Mucosa of stomach (tissue), 1 donor: ENCODE results near the gene CAMTA1.
"Not testable (repeated sequence)": the region's sequence is repeated elsewhere in the genome, so short reads cannot be mapped to it uniquely, and the experiment has no call there.

Experiments
- H3K27me3 ChIP-seq: one replicate; pipeline ENCODE4 v1.7.0; 2013; ENCODE audit warnings: mild to moderate bottlenecking, low read length; ENCODE audit not compliant: control insufficient read depth, insufficient read depth
- H3K36me3 ChIP-seq: one replicate; pipeline ENCODE4 v1.7.0; 2013; ENCODE audit warnings: low read length; ENCODE audit not compliant: control insufficient read depth, insufficient read depth
- H3K4me1 ChIP-seq: one replicate; pipeline ENCODE4 v1.7.0; 2013; ENCODE audit warnings: mild to moderate bottlenecking, low read length; ENCODE audit not compliant: control insufficient read depth, insufficient read depth
- H3K4me3 ChIP-seq: one replicate; pipeline ENCODE4 v1.7.0; 2013; ENCODE audit warnings: low read length
- H3K9ac ChIP-seq: one replicate; pipeline ENCODE4 v1.7.0; 2013; ENCODE audit warnings: mild to moderate bottlenecking, low read length, moderate library complexity
- H3K9me3 ChIP-seq: one replicate; pipeline ENCODE4 v1.7.0; 2013; ENCODE audit warnings: mild to moderate bottlenecking, low read length, moderate library complexity; ENCODE audit not compliant: control insufficient read depth
- donor health status: Pancreatic carcinoma.

The CAMTA1 gene

DNA sequence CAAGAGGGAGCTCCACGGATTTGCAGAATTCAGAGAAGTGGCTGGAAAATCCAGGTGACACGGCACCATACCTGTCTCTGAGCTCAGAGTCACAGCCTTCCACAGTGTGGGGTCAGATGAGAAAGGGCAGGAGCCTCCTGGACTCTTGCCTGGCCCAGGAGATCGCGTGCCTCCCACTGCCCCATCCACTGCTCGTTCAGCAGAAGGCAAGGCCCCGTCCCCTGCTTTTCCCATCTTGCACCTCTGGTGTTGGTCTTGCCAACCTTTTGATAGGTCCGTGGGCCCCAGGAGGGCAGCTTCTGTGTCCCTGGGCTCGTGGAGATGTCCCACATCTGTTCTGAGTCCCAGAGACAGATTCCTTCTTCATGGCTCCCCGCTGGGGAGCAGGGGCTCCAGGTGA is 902.2 kb downstream of the CAMTA1 start:
- Histone ChIP-seq H3K27me3 (peaks cover 3% of the 10 kb centered on the region), H3K9ac (no peak overlapping the region), H3K9me3 (no peaks in the 10 kb centered on the region), H3K36me3 (no peaks in the 10 kb centered on the region), H3K4me3 (no peak overlapping the region), H3K4me1 (no peaks in the 10 kb centered on the region)

DNA sequence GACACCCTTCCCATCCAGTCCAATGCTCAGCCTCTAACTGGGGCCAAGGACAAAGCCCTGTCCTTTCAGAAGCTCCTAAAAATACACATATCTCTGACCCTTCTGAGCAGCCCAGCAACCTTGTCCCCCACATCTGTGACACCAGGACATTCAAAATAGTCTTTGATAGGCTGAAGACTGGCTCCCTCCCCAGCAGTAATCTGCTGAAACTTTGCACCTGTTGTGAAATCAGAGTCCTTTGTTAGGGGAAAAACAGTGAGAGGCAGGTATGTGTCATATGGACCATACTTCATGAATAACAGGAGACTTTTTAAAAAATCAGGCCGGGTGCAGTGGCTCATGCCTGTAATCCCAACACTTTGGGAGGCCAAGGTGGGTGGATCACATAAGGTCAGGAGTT is 903.4 kb downstream of the CAMTA1 start:
- H3K4me1 ChIP-seq = no peaks in the 10 kb centered on the region
- H3K27me3 ChIP-seq = peaks cover 3% of the 10 kb centered on the region
- H3K4me3 ChIP-seq = no peak overlapping the region
- H3K9me3 ChIP-seq = no peaks in the 10 kb centered on the region
- H3K9ac ChIP-seq = no peak overlapping the region
- H3K36me3 ChIP-seq = no peaks in the 10 kb centered on the region

DNA sequence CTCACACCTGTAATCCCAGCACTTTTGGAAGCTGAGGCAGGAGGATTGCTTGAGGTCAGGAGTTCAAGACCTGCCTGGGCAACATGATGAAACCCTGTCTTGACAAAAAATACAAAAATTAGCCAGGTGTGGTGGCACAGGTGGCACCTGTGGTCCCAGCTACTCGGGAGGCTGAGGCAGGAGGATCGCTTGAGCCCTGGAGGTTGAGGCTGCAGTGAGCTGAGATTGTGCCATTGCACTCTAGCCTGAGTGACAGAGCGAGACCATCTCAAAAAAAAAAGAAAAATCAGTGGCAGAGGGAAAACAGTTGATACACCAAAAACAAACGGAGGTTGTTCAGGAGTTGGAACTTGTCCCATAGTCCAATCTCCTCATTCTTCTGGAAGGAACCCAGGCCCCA is 904.1 kb downstream of the CAMTA1 start:
- H3K9me3 ChIP-seq, H3K9ac ChIP-seq, H3K36me3 ChIP-seq, H3K4me1 ChIP-seq, H3K4me3 ChIP-seq, H3K27me3 ChIP-seq: not testable (repeated sequence)

DNA sequence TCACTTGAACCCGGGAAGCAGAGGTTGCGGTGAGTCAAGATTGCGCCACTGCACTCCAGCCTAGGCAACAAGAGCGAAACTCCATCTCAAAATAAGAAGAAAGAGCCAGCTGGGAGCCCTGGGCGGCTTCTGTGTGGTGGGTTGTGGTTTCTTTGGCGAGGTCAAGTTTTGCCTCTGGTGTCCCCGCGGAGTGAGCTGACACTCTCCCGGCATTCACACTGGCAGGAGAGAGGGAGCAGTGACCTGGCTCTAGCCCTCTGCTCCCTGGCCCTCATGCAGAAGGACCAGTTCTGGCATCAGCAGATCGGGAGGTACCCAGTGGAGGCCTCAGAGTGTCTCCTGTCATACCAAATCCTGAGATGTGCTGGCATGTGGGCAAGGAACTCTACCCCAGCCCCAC is 904.8 kb downstream of the CAMTA1 start:
- Histone ChIP-seq H3K9me3 (no peaks in the 10 kb centered on the region), H3K4me3 (no peak overlapping the region), H3K36me3 (no peaks in the 10 kb centered on the region), H3K27me3 (peaks cover 3% of the 10 kb centered on the region), H3K9ac (no peak overlapping the region), H3K4me1 (no peaks in the 10 kb centered on the region)

DNA sequence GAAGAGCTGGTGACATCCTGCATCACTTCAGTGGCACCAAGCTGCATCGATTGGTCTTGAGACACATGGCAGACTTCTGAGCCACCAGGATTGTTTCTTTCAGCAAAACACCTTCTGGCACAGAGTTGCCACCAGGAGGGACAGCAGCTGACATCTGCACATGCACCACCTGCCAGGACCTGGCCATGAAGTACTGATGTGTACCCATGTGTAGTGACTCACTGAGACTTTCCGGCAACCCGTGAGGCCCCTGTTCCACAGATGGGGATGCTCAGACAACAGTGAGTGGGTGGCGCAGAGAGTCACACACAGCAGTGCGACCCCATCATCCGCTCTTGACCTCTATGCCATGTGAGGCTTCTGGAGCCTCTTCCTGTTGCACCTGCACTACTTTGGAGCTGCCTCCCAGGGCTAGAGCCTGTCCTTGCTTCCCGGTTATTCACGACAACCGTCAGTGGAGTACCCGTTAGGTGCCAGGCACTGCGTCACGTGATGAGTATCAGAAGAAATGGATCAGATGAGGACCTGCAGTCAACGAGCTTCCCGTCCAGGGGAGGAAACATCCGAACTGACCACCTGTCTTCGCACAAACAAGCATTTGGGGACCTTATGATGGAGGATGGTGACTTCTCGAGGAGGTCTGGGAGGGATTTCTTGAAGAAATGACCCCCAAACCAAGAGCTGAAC is 905.4 kb downstream of the CAMTA1 start:
- H3K4me3 ChIP-seq = no peak overlapping the region
- no peaks in the 10 kb centered on the region for H3K9me3 ChIP-seq
- H3K9ac ChIP-seq = no peak overlapping the region
- H3K27me3 ChIP-seq = peaks cover 3% of the 10 kb centered on the region
- H3K36me3 ChIP-seq = no peaks in the 10 kb centered on the region
- H3K4me1 ChIP-seq = no peaks in the 10 kb centered on the region

DNA sequence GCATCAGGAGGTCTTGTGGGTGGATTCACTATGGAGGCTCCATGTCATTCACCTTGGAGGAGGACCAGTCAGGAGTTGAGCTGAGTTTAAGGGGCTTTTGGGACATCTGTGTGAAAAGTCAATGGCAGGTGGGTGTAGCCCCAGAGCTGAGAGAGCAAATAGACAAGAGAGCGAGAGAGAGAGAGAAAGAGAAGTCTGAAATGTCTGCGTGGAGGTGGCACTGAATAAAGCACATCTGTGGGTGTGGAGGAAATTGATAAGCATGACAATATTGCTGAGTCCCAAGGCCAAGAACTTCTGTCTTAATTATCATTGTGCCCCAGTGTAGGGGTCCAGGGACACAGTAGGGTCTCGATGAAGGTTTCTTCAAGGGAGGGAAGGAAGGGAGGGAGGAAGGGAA is 906.3 kb downstream of the CAMTA1 start:
- no peaks in the 10 kb centered on the region for H3K36me3 ChIP-seq
- H3K9me3 ChIP-seq = no peaks in the 10 kb centered on the region
- H3K9ac ChIP-seq = no peak overlapping the region
- no peaks in the 10 kb centered on the region for H3K27me3 ChIP-seq
- no peaks in the 10 kb centered on the region for H3K4me1 ChIP-seq
- H3K4me3 ChIP-seq = no peak overlapping the region

DNA sequence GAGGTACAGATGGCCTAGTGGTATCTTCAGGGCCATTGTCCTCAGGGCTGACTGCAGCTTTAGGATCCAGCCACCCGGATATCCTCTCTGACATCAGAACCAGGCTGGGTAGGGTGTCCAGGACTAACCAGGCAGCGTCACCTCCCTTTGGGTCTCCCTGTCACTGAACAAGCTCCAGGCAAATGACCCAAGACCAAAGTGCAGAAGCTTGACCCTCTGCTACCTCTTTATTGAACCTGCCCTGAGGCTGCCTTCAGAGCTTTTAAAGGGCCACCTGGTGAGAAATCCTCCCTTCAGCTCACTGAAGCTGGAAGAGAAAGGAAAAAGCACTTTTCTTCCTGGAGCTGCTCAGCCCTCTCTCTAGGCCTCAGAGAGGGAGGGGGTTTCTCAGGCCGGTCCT is 906.8 kb downstream of the CAMTA1 start:
- H3K4me3 ChIP-seq = no peak overlapping the region
- H3K9ac ChIP-seq = no peak overlapping the region
- H3K4me1 ChIP-seq = no peaks in the 10 kb centered on the region
- H3K36me3 ChIP-seq = no peaks in the 10 kb centered on the region
- no peaks in the 10 kb centered on the region for H3K27me3 ChIP-seq
- H3K9me3 ChIP-seq = no peaks in the 10 kb centered on the region

DNA sequence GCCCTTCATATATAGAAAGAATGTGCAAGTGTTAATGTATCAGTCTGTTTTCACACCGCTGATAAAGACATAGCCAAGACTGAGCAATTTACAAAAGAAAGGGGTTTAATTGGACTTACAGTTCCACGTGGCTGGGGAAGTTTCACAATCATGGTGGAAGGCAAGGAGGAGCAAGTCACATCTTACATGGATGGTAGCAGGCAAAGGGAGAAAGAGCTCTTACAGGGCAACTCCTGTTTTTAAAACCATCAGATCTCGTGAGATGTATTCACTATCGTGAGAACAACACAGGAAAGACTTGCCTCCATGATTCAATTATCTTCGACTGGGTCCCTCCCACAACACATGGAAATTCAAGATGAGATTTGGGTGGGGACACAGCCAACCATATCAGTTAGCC is 907.8 kb downstream of the CAMTA1 start:
- H3K36me3 ChIP-seq, H3K4me3 ChIP-seq, H3K4me1 ChIP-seq, H3K27me3 ChIP-seq, H3K9ac ChIP-seq, H3K9me3 ChIP-seq: not testable (repeated sequence)

DNA sequence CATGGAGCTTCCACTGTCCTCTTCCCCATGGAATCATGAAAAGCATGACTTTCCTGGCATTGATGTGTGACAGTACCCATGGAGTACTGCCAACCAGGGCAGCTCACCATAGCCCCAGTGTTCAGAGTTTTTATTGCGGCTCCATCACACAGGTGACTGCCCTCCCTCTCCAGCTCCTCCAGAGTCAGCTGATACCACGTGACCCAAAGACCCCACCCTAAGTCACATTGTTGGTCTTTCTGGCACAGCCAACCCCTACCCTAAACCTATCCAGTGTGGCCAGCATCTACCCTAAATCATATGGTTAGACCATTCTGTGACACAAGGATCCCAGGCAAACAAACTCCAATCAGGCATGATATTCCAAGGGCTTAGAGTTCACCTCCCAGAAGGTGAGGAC is 908.4 kb downstream of the CAMTA1 start:
- Histone ChIP-seq H3K4me3 (no peak overlapping the region), H3K9ac (no peak overlapping the region), H3K9me3 (no peaks in the 10 kb centered on the region), H3K27me3 (peaks cover 6% of the 10 kb centered on the region), H3K36me3 (no peaks in the 10 kb centered on the region), H3K4me1 (no peaks in the 10 kb centered on the region)

DNA sequence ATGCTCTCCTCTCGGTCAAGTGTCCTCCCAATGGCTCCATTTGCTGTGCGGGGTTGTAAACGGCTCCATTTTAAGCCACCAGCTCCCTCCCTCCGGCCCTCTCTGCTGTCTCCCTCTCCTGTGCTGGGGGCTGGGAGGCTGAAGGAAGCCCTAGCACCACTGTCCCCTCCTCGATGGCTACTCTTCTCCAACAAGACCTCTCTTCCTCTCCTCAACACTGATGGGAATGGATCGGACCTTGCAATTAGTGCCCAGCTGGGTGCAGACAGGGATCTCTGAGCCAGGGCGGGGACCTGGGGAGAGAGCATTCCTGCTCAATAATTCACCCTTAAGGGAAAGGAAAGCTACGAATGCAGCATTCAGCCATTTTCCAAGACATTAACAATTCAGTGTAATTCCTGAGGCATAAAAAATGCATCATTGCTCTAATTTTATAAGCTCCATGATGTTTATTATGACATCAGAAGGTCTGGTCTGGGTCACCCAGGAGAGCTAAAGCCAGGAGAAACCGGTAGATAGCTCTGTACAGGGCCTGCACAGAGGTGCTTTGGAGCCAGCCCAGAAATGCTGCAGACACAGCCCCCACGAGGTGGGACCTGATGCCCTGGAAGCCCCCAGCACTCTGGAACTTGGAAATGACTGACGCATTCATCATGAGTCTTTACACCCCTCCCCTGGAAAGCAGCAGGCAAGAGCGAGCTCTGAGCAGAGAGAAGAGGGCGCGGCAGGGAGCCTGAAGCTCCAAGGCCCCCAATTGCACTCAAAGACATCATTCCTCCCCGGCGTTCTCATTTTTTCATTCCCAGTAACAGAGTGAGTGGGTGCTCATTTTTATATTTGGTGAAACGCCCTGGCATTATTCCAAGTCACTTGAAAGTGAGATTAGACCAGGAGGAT is 909.6 kb downstream of the CAMTA1 start:
- Histone ChIP-seq H3K4me3 (no peak overlapping the region), H3K36me3 (no peaks in the 10 kb centered on the region), H3K27me3 (peaks cover 6% of the 10 kb centered on the region), H3K9me3 (no peaks in the 10 kb centered on the region), H3K9ac (no peak overlapping the region), H3K4me1 (no peaks in the 10 kb centered on the region)

DNA sequence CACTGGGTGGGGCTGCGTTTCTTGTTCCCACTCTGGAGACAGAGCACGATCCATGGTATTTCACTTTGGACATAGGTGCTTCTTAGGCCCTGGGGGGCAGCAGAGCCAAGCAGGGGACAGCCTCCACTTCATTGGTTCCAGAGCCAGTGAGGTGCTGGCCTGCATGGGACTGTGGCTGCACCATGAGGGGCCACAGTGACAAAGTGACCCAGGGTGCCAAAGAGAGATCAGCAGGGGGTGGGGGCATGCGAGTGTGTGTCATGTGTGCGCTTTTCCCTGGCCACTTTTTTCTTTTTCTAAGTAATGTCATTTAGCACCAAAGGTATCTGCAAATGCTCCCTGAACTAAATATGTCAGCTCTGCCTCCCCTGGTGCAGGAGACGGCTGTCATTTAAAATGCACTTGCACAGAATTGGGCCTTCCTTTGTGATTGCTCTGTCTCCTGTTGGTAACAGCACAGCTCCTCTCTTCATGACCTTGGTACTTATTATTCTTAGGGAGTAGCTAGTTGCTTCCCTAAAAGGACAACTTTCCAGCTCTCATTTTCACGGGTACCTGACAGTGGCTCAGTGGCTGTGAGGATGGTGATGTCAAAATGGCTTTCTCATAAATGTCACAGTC is 910.4 kb downstream of the CAMTA1 start:
- no peaks in the 10 kb centered on the region for H3K9me3 ChIP-seq
- no peaks in the 10 kb centered on the region for H3K36me3 ChIP-seq
- H3K4me1 ChIP-seq = no peaks in the 10 kb centered on the region
- H3K27me3 ChIP-seq = peaks cover 6% of the 10 kb centered on the region
- H3K4me3 ChIP-seq = no peak overlapping the region
- H3K9ac ChIP-seq = no peak overlapping the region

DNA sequence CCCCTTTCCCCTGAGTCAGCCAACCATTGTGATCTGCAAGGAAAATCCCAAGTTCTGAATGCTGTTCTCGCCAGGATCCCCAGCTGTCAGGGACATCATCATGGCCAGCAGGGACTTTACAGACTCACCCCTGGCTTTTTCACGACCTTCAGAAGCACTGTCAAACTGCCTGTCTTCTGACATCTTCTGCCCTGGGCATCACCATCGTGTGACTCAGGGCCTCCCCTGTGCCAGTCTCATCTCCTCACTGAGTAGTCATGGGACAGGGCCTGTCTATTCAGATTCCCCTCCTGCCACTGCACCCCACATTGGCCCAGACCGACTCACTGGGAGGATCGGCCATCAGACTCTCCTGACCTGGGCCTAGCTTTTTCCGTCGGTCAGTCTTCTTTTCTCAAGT is 913.4 kb downstream of the CAMTA1 start:
- Histone ChIP-seq H3K4me1 (peaks cover 2% of the 10 kb centered on the region), H3K9ac (no peak overlapping the region), H3K4me3 (no peak overlapping the region), H3K27me3 (peaks cover 25% of the 10 kb centered on the region), H3K9me3 (no peaks in the 10 kb centered on the region), H3K36me3 (no peaks in the 10 kb centered on the region)
